Astrocyte (in vitro differentiated cells and primary cell): Measurements from ENCODE around the gene METAP1.

Experiments used
- EZH2 ChIP-seq: IDR thresholded peaks from 2 replicates; pipeline ENCODE4 v1.6.1; 2012; ENCODE audit warnings: mild to moderate bottlenecking, low read length, inconsistent platforms; ENCODE audit not compliant: insufficient read depth
- TF ChIP-seq, protein P1 (sequence below): IDR thresholded peaks from 2 replicates; pipeline ENCODE4 v1.5.1; 2011; ENCODE audit warnings: low read depth, mild to moderate bottlenecking, inconsistent platforms, low read length, moderate library complexity; ENCODE audit not compliant: insufficient read depth

- TF ChIP-seq, protein P1, sequence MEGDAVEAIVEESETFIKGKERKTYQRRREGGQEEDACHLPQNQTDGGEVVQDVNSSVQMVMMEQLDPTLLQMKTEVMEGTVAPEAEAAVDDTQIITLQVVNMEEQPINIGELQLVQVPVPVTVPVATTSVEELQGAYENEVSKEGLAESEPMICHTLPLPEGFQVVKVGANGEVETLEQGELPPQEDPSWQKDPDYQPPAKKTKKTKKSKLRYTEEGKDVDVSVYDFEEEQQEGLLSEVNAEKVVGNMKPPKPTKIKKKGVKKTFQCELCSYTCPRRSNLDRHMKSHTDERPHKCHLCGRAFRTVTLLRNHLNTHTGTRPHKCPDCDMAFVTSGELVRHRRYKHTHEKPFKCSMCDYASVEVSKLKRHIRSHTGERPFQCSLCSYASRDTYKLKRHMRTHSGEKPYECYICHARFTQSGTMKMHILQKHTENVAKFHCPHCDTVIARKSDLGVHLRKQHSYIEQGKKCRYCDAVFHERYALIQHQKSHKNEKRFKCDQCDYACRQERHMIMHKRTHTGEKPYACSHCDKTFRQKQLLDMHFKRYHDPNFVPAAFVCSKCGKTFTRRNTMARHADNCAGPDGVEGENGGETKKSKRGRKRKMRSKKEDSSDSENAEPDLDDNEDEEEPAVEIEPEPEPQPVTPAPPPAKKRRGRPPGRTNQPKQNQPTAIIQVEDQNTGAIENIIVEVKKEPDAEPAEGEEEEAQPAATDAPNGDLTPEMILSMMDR, result no peak
- TF ChIP-seq EZH2, result no peak
Observed at GRCh38 chr4:99078336-99078735, 82.8 kb downstream of the METAP1 start.
